Osteocyte (in vitro differentiated cells): Measurements from ENCODE around the gene ELAVL3. TPM values are rescaled to one million over a fixed set of nuclear protein-coding genes. Genes with fewer than 3 reads are reported as not detected.

ENCODE experiments used
- DNase-seq: peaks from one replicate; pipeline ENCODE4 v3.0.0; 2021; ENCODE audit warnings: mixed read lengths; ENCODE audit not compliant: unreplicated experiment; ENCODE audit errors: extremely low spot score
- H3K27ac Mint-ChIP-seq: one replicate; pipeline ENCODE4 v1.8.0; 2021; ENCODE audit warnings: mild to moderate bottlenecking, mixed read lengths; ENCODE audit not compliant: unreplicated experiment
- H3K27me3 Mint-ChIP-seq: one replicate; pipeline ENCODE4 v1.8.0; 2021; ENCODE audit warnings: mixed read lengths; ENCODE audit not compliant: unreplicated experiment
- H3K36me3 Mint-ChIP-seq: one replicate; pipeline ENCODE4 v1.8.0; 2021; ENCODE audit warnings: mixed read lengths; ENCODE audit not compliant: unreplicated experiment
- H3K4me1 Mint-ChIP-seq: one replicate; pipeline ENCODE4 v1.8.0; 2021; ENCODE audit warnings: mixed read lengths; ENCODE audit not compliant: unreplicated experiment
- H3K4me3 Mint-ChIP-seq: one replicate; pipeline ENCODE4 v1.8.0; 2021; ENCODE audit warnings: mild to moderate bottlenecking, moderate library complexity, mixed read lengths; ENCODE audit not compliant: unreplicated experiment
- H3K9me3 Mint-ChIP-seq: one replicate; pipeline ENCODE4 v1.8.0; 2021; ENCODE audit warnings: mixed read lengths; ENCODE audit not compliant: unreplicated experiment
- total RNA-seq: library from RNA; stranded (reverse); gene quantifications from 2 replicates; pipeline ENCODE4 v1.2.1, GENCODE V29; 2021
- TF ChIP-seq, protein P1 (sequence below): fragments of 200-600 bp; sonication (generic); IDR thresholded peaks from 2 replicates; pipeline ENCODE4 v1.5.0; 2021; ENCODE audit warnings: antibody characterized with exemption, mild to moderate bottlenecking, moderate library complexity

ELAVL3 gene
- total RNA-seq, 1 donor from 2014 or later: not detected

DNA sequence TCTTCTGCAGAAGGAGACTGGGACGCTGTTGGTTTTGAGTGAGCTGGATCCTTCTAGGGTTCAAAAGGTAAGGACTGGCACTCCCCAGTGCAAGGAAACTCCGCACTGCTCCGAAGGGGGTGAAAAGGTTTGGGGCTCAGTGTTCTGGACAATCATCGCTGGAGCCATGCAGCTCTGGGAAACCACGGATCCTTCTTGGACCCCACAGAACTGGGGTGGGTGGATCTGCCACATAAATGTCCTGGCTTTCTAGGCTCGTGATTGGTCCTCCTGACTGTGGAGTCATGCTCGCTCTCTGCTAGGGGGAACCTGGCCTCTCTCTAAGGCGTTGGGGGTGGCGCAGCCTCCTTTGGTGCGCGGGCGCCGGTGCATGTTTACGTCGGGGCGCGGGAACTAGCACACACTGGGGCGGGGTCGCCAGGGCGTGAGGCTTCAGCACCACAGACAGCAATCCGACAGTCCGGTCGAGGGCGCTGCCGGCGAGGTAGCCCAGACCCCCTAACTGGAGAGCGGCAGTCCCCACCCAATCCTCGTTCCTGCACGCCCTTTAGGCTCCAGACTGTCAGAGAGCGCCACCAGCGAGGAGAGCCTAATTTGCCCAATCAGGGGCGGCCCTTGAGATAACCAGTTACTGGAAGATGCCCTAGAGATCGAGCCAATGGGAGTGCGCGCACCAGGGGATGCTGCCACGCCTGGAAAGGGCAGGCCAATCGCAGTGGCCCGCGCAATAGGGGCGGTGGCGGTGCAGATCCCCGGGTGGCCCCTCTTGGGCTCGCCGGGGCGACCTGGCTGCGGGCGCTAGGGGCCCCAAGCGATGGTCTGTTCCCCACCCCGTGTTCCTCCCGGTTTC, 913 bp upstream of the ELAVL3 start:
- TF ChIP-seq, protein P1, sequence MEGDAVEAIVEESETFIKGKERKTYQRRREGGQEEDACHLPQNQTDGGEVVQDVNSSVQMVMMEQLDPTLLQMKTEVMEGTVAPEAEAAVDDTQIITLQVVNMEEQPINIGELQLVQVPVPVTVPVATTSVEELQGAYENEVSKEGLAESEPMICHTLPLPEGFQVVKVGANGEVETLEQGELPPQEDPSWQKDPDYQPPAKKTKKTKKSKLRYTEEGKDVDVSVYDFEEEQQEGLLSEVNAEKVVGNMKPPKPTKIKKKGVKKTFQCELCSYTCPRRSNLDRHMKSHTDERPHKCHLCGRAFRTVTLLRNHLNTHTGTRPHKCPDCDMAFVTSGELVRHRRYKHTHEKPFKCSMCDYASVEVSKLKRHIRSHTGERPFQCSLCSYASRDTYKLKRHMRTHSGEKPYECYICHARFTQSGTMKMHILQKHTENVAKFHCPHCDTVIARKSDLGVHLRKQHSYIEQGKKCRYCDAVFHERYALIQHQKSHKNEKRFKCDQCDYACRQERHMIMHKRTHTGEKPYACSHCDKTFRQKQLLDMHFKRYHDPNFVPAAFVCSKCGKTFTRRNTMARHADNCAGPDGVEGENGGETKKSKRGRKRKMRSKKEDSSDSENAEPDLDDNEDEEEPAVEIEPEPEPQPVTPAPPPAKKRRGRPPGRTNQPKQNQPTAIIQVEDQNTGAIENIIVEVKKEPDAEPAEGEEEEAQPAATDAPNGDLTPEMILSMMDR: no peak
- Mint-ChIP-seq H3K27ac (no peak overlapping the region), H3K36me3 (no peaks in the 10 kb centered on the region)

DNA sequence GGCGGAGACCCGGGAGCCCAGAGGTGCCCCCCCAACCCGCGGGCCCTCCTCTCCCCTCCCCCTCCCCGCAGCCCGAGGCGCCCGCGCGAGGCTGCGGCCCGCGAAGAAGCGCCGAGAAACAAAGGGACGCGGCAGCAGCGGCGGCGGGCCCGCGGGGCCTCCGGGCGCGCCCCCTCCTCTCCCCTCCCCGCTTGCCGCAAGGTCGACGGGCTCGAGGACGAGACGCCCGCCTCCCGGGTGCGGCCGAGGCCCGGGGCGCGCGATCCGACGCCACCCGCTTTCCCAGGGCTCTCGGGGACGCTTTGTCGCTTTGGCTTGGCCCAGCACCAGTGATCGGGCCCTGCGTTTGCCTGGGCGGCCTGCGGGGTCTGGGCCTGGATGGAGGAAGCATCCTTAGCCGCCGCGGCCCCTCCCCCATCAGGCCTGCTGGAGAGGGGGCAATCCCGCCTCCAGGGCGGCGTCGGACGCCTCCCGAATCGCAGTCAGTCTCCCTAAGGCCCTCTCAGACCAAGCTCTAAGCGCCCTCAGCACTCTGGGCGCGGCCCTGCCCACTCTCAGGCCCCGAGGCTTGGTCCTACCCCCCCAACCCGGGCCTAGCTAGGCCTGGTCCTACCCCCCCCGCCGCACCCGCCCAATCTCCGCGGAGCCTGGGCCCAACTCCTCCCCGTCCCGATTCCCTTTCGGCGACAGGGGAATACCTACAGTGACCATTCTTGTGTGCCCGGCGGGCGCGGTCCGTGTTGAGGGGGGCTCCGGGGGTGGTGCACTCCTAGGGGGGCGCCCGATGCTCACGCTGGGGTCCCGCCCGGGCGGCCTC, 740 bp downstream of the ELAVL3 start:
- Mint-ChIP-seq H3K27me3 (peaks cover 30% of the 10 kb centered on the region), H3K27ac (no peak overlapping the region), H3K36me3 (no peaks in the 10 kb centered on the region), H3K4me1 (peaks cover 16% of the 10 kb centered on the region), H3K4me3 (no peak overlapping the region), H3K9me3 (no peaks in the 10 kb centered on the region)
- no peak for DNase-seq
- TF ChIP-seq, protein P1: no peak

More for the DNA sequence above, 913 bp upstream of the ELAVL3 start:
- peaks cover 30% of the 10 kb centered on the region for H3K27me3 Mint-ChIP-seq
- peak overlapping the region; percentile 65 for H3K4me3 Mint-ChIP-seq
- DNase-seq: no peak
- no peaks in the 10 kb centered on the region for H3K9me3 Mint-ChIP-seq
- peaks cover 16% of the 10 kb centered on the region for H3K4me1 Mint-ChIP-seq

DNA sequence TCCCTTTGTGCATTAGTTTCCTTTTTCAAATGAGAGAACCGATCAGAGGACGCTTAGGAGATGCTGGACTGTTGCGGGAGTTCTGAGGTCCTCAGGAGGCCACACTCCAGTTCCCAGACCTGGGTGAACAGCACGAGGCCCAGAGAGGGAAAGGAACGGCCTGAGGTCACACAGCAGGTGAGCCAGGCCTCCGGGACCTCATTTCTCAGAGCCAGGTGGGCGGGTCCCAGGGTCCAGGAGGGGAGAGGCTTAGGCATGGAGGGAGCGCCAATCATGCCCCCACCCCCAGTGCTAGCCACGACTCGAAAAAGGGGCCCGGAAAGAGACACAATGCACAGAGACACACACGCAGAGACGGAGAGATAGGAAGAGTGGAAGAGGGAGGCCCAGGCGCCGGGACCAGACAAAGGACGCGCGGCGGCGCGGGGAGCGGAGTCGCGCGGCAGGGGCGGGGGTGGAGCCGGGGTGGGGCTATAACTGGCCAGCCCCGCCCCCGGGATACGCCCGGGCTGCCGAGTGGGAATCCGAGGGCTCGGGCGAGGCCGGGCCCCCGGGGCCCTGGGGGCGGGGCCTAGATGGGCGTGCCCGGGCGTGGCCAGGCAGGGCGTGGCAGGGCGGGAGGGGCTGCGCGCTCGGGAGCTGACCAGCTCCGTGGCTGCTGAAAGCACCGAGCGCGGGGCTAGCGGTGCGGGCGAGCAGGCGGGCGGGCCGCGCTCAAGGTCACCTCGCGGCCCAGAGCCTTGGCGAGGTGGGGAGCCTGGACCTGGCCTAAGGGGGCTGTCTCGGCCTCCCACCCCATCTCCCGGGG, 1.6 kb downstream of the ELAVL3 start:
- Mint-ChIP-seq H3K4me3 (peak overlapping the region; percentile 14), H3K4me1 (peaks cover 16% of the 10 kb centered on the region), H3K27me3 (peaks cover 30% of the 10 kb centered on the region), H3K9me3 (no peaks in the 10 kb centered on the region), H3K27ac (no peak overlapping the region), H3K36me3 (no peaks in the 10 kb centered on the region)
- DNase-seq: no peak
- TF ChIP-seq, protein P1: no peak

DNA sequence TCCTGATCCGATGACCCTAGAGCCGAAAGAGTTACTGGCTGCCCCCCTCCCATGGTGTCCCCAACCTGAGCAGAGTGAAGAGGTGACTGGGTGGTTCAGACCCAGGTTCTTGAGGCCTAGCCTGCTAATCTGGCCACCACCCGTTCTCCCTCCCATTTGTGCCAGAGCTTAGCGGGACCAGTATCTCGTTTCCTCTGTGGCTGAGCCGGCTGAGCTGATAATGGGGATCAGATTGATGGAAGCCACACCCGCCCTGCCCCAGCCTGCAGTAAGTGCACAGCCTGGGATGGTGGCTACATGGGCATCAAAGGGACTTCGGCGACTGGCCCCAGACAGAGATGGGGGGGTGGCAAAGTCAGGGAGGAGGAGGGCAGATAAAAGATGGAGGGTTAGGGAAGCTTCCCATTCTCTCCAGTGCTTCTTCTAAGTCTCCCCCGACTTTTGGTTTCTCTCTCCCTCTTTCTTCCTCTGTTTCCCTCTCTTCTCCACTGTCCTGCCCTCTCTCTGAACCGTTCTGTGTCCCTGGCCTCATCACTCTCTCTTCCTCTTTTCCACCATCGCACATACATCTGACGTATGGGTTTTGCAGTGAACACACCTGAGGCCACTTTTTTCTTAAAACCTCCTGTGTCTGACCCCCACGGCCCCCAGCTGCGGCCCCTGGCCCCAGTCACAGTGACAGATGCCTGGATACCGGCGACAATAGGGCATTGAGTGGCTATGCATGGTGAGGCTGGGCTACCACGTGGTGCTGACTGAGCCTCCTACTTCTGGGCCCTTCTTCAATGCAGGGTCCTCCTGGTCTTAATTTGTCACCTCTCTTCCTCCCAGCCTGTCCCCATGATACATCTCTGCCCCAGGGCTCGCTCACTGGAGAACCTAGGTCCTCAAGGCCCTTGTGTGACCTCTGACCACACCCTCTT, 2.4 kb downstream of the ELAVL3 start:
- H3K9me3 Mint-ChIP-seq: no peaks in the 10 kb centered on the region
- H3K36me3 Mint-ChIP-seq: no peaks in the 10 kb centered on the region
- no peak for DNase-seq
- H3K4me3 Mint-ChIP-seq: no peak overlapping the region
- H3K27ac Mint-ChIP-seq: no peak overlapping the region
- peaks cover 16% of the 10 kb centered on the region for H3K4me1 Mint-ChIP-seq
- H3K27me3 Mint-ChIP-seq: peaks cover 33% of the 10 kb centered on the region
- TF ChIP-seq, protein P1: no peak
